DND-41 (cell line): ENCODE results near the gene ASPRV1.

Source experiments
- CTCF ChIP-seq: IDR thresholded peaks from 2 replicates; pipeline ENCODE4 v1.5.1; 2012; ENCODE audit warnings: borderline replicate concordance, low read length, moderate library complexity, mild to moderate bottlenecking; ENCODE audit not compliant: poor library complexity, severe bottlenecking; ENCODE audit errors: extremely low read depth
- EZH2 ChIP-seq: IDR thresholded peaks from 3 replicates; pipeline ENCODE4 v1.6.1; 2012; ENCODE audit warnings: borderline replicate concordance, low read depth, mild to moderate bottlenecking, moderate library complexity, low read length, inconsistent platforms; ENCODE audit not compliant: severe bottlenecking

DNA sequence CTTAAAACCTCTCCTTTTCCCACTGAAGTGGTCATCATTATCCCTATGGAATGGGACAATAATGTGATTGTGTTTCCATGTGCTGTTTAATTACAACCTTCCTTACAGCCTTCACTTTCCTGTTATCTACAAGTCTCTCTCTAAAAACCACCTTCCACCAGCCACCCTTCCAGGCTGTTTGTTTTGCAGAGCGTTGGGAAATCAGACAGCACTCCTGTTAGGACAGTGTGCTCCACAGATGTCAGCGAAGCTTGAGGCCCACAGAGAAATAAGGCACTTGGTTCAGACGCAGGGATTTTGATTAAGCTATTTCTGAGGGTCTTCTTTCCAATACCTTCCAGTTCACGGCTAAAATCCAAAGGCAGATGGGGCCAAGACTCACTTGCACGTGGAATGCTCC lies 32.3 kb upstream of the ASPRV1 start:
- TF ChIP-seq CTCF (no peak), EZH2 (no peak)
